Activated CD4-positive, alpha-beta memory T cell treated with anti-CD3 and anti-CD28 coated beads, Interleukin-2, amount 10 ng/mL, durations not matched to agents 7 days and 5 days (primary cell): ENCODE results near the gene CD300LB. TPM values are rescaled to one million over a fixed set of nuclear protein-coding genes. Genes with fewer than 3 reads are reported as not detected.
"Not testable (repeated sequence)": the region's sequence is repeated elsewhere in the genome, so short reads cannot be mapped to it uniquely, and the experiment has no call there.

ENCODE experiments used
- CTCF ChIA-PET: fragments of 350-600 bp; sonication (Branson Sonifier 250); formaldehyde crosslinking; loops from one replicate; lab custom pipeline; 2021; ENCODE audit warnings: antibody characterized with exemption, inconsistent platforms; lab: Charles Lee
- POLR2A ChIA-PET: fragments of 350-600 bp; sonication (Branson Sonifier 250); formaldehyde crosslinking; loops from one replicate; lab custom pipeline; 2021; ENCODE audit warnings: antibody characterized with exemption; lab: Charles Lee
- DNase-seq: peaks from one replicate; pipeline ENCODE4 v3.0.0-alpha.2; 2020
- H3K27ac Mint-ChIP-seq: one replicate; pipeline ENCODE4 v1.8.0; 2021; ENCODE audit warnings: mild to moderate bottlenecking, mixed read lengths
- H3K27me3 Mint-ChIP-seq: one replicate; pipeline ENCODE4 v1.8.0; 2021; ENCODE audit warnings: mixed read lengths
- H3K36me3 Mint-ChIP-seq: one replicate; pipeline ENCODE4 v1.8.0; 2021; ENCODE audit warnings: low read depth, mixed read lengths
- H3K4me1 Mint-ChIP-seq: one replicate; pipeline ENCODE4 v1.8.0; 2021; ENCODE audit warnings: mixed read lengths
- H3K4me3 Mint-ChIP-seq: one replicate; pipeline ENCODE4 v1.8.0; 2021; ENCODE audit warnings: mild to moderate bottlenecking, mixed read lengths
- H3K9me3 Mint-ChIP-seq: one replicate; pipeline ENCODE4 v1.8.0; 2021; ENCODE audit warnings: mixed read lengths
- total RNA-seq, 2 experiments: library from RNA; stranded (reverse); gene quantifications; one replicate each; pipeline ENCODE4 v1.2.3, GENCODE V29; 2021

CD300LB gene
- total RNA-seq, 2 experiments from 2014 or later: not detected

GRCh38 chr17:74520016-74520434, 11.2 kb downstream of the CD300LB start:
- CTCF ChIA-PET: interaction anchor here (1.1 kb wide), 1 partner anchor 214 kb away, joined by 4 read pairs; no protein-coding TSS in a partner anchor
- Mint-ChIP-seq H3K4me3 (no peak overlapping the region), H3K27ac (no peak overlapping the region), H3K36me3 (no peaks in the 10 kb centered on the region), H3K4me1 (peaks cover 12% of the 10 kb centered on the region), H3K27me3 (peaks cover 16% of the 10 kb centered on the region), H3K9me3 (peaks cover 4% of the 10 kb centered on the region)
- POLR2A ChIA-PET: no interaction called here
- DNase-seq: no peak

- H3K27me3 Mint-ChIP-seq: peaks cover 23% of the 10 kb centered on the region
- ChIA-PET POLR2A (interaction anchor here (1.0 kb wide), 1 partner anchor 18 kb away, joined by 3 read pairs; no protein-coding TSS in a partner anchor), CTCF (interaction anchor here (1.1 kb wide), 1 partner anchor 150 kb away, joined by 3 read pairs; no protein-coding TSS in a partner anchor)
- H3K4me1 Mint-ChIP-seq: peaks cover 22% of the 10 kb centered on the region
- H3K36me3 Mint-ChIP-seq: peaks cover 13% of the 10 kb centered on the region
- H3K4me3 Mint-ChIP-seq, H3K27ac Mint-ChIP-seq, DNase-seq: not testable (repeated sequence)
- peaks cover 17% of the 10 kb centered on the region for H3K9me3 Mint-ChIP-seq
Measured at GRCh38 chr17:74518413-74518981, 12.8 kb downstream of the CD300LB start.

- H3K27ac Mint-ChIP-seq: no peak overlapping the region
- H3K27me3 Mint-ChIP-seq: peaks cover 27% of the 10 kb centered on the region
- no peak overlapping the region for H3K4me3 Mint-ChIP-seq
- POLR2A ChIA-PET: no interaction called here
- CTCF ChIA-PET: interaction anchor here (1.0 kb wide), 1 partner anchor 14 kb away, joined by 3 read pairs; no protein-coding TSS in a partner anchor
- DNase-seq: no peak
- peaks cover 13% of the 10 kb centered on the region for H3K36me3 Mint-ChIP-seq
- H3K9me3 Mint-ChIP-seq: peaks cover 17% of the 10 kb centered on the region
- peaks cover 21% of the 10 kb centered on the region for H3K4me1 Mint-ChIP-seq
Measured at GRCh38 chr17:74516561-74517328, 14.5 kb downstream of the CD300LB start.

GRCh38 chr17:74515941-74516340, 15.3 kb downstream of the CD300LB start:
- Mint-ChIP-seq H3K4me1 (peaks cover 15% of the 10 kb centered on the region), H3K27me3 (peaks cover 28% of the 10 kb centered on the region), H3K27ac (no peak overlapping the region), H3K36me3 (peaks cover 13% of the 10 kb centered on the region), H3K9me3 (peaks cover 17% of the 10 kb centered on the region), H3K4me3 (no peak overlapping the region)
- DNase-seq: no peak
- ChIA-PET POLR2A (no interaction called here), CTCF (interaction anchor here (0.7 to 1.0 kb wide), 2 partner anchors 14 to 270 kb away, joined by 3 read pairs; no protein-coding TSS in a partner anchor)

- peaks cover 10% of the 10 kb centered on the region for H3K4me1 Mint-ChIP-seq
- DNase-seq: no peak
- ChIA-PET POLR2A (no interaction called here), CTCF (no interaction called here)
- H3K36me3 Mint-ChIP-seq: peaks cover 13% of the 10 kb centered on the region
- H3K9me3 Mint-ChIP-seq: peaks cover 17% of the 10 kb centered on the region
- H3K27ac Mint-ChIP-seq: peak overlapping the region; percentile 96
- H3K27me3 Mint-ChIP-seq: peaks cover 22% of the 10 kb centered on the region
- peak overlapping the region; percentile 66 for H3K4me3 Mint-ChIP-seq
Measured at GRCh38 chr17:74514632-74515334, 16.5 kb downstream of the CD300LB start.

- peak overlapping the region; percentile 96 for H3K27ac Mint-ChIP-seq
- peaks cover 26% of the 10 kb centered on the region for H3K27me3 Mint-ChIP-seq
- peak overlapping the region; percentile 66 for H3K4me3 Mint-ChIP-seq
- DNase-seq: peak; percentile 73
- H3K9me3 Mint-ChIP-seq: peaks cover 17% of the 10 kb centered on the region
- ChIA-PET POLR2A (no interaction called here), CTCF (no interaction called here)
- peaks cover 13% of the 10 kb centered on the region for H3K36me3 Mint-ChIP-seq
- H3K4me1 Mint-ChIP-seq: peaks cover 10% of the 10 kb centered on the region
Measured at GRCh38 chr17:74513987-74514631, 17.2 kb downstream of the CD300LB start.

GRCh38 chr17:74512624-74513091, 18.6 kb downstream of the CD300LB start:
- no peak for DNase-seq
- ChIA-PET CTCF (no interaction called here), POLR2A (interaction anchor here (0.9 kb wide), 1 partner anchor 11 kb away, joined by 3 read pairs; no protein-coding TSS in a partner anchor)
- Mint-ChIP-seq H3K4me1 (peaks cover 10% of the 10 kb centered on the region), H3K27ac (no peak overlapping the region), H3K27me3 (peaks cover 28% of the 10 kb centered on the region), H3K4me3 (no peak overlapping the region), H3K36me3 (peaks cover 13% of the 10 kb centered on the region), H3K9me3 (peaks cover 17% of the 10 kb centered on the region)

- Mint-ChIP-seq H3K36me3 (peaks cover 13% of the 10 kb centered on the region), H3K27ac (no peak overlapping the region), H3K27me3 (peaks cover 30% of the 10 kb centered on the region), H3K4me1 (peaks cover 10% of the 10 kb centered on the region), H3K9me3 (peaks cover 17% of the 10 kb centered on the region), H3K4me3 (no peak overlapping the region)
- ChIA-PET CTCF (no interaction called here), POLR2A (no interaction called here)
- no peak for DNase-seq
Measured at GRCh38 chr17:74512036-74512435, 19.2 kb downstream of the CD300LB start.

- Mint-ChIP-seq H3K4me3 (no peak overlapping the region), H3K36me3 (no peaks in the 10 kb centered on the region), H3K4me1 (no peaks in the 10 kb centered on the region), H3K27me3 (peaks cover 19% of the 10 kb centered on the region), H3K27ac (no peak overlapping the region), H3K9me3 (no peaks in the 10 kb centered on the region)
- ChIA-PET POLR2A (no interaction called here), CTCF (no interaction called here)
- DNase-seq: no peak
Measured at GRCh38 chr17:74508156-74508555, 23.1 kb downstream of the CD300LB start.

- H3K27ac Mint-ChIP-seq, POLR2A ChIA-PET, H3K9me3 Mint-ChIP-seq, H3K4me3 Mint-ChIP-seq, H3K36me3 Mint-ChIP-seq, H3K4me1 Mint-ChIP-seq, DNase-seq, CTCF ChIA-PET: not testable (repeated sequence)
- peaks cover 11% of the 10 kb centered on the region for H3K27me3 Mint-ChIP-seq
Measured at GRCh38 chr17:74503949-74504348, 27.3 kb downstream of the CD300LB start.

GRCh38 chr17:74502861-74503260, 28.4 kb downstream of the CD300LB start:
- H3K9me3 Mint-ChIP-seq: no peaks in the 10 kb centered on the region
- peaks cover 8% of the 10 kb centered on the region for H3K27me3 Mint-ChIP-seq
- no peak overlapping the region for H3K4me3 Mint-ChIP-seq
- POLR2A ChIA-PET: interaction anchor here (1.0 kb wide), 1 partner anchor 26 kb away, joined by 3 read pairs; no protein-coding TSS in a partner anchor
- H3K4me1 Mint-ChIP-seq: no peaks in the 10 kb centered on the region
- H3K36me3 Mint-ChIP-seq: no peaks in the 10 kb centered on the region
- no peak for DNase-seq
- CTCF ChIA-PET: interaction anchor here (0.8 kb wide), 1 partner anchor 13 kb away, joined by 3 read pairs; no protein-coding TSS in a partner anchor
- H3K27ac Mint-ChIP-seq: no peak overlapping the region

GRCh38 chr17:74499992-74500391, 31.3 kb downstream of the CD300LB start:
- ChIA-PET CTCF (interaction anchor here (1.0 to 2.4 kb wide), 3 partner anchors 121 to 138 kb away, joined by 3 to 8 read pairs (median 3); partner anchors contain the start of gene BTBD17), POLR2A (interaction anchor here (1.1 kb wide), 1 partner anchor 19 kb away, joined by 3 read pairs; no protein-coding TSS in a partner anchor)
- Mint-ChIP-seq H3K36me3 (no peaks in the 10 kb centered on the region), H3K9me3 (no peaks in the 10 kb centered on the region), H3K27ac (no peak overlapping the region), H3K4me3 (no peak overlapping the region), H3K27me3 (peaks cover 11% of the 10 kb centered on the region), H3K4me1 (no peaks in the 10 kb centered on the region)
- DNase-seq: peak; percentile 7
